Measurements from ENCODE around the gene FAM20B.
"Not testable (repeated sequence)": the region's sequence is repeated elsewhere in the genome, so short reads cannot be mapped to it uniquely, and the experiment has no call there.

FAM20B gene

GRCh38 chr1:179025125-179025974 lies at the start of gene FAM20B:
Gene FAM20B, plus strand, starts transcription at chr1:179025894. Its CDS starts 17,954 bp downstream, at chr1:179043848.
- peak; percentile 70 to 82 for DNase-seq (ENCODE audit: low read depth in 2 of 2)

- DNase-seq (ENCODE audit: low read depth in 2 of 2): no peak
Observed at GRCh38 chr1:178976541-178976940, 49.2 kb upstream of the FAM20B start.

GRCh38 chr1:178986204-178986603 lies 39.5 kb upstream of the FAM20B start:
- DNase-seq (ENCODE audit: low read depth in 2 of 2): no peak

GRCh38 chr1:178988198-178988597 lies 37.5 kb upstream of the FAM20B start:
- DNase-seq (ENCODE audit: low read depth in 2 of 2): not testable (repeated sequence)

GRCh38 chr1:178993559-178993958 lies 32.1 kb upstream of the FAM20B start:
- no peak for DNase-seq (ENCODE audit: low read depth in 2 of 2)

GRCh38 chr1:178997428-178997827 lies 28.3 kb upstream of the FAM20B start:
- no peak for DNase-seq (ENCODE audit: low read depth in 2 of 2)

- DNase-seq (ENCODE audit: low read depth in 2 of 2): no peak
Observed at GRCh38 chr1:178998295-178998694, 27.4 kb upstream of the FAM20B start.

- no peak for DNase-seq (ENCODE audit: low read depth in 2 of 2)
Observed at GRCh38 chr1:178999061-178999460, 26.6 kb upstream of the FAM20B start.

GRCh38 chr1:179001451-179001850 lies 24.2 kb upstream of the FAM20B start:
- no peak for DNase-seq (ENCODE audit: low read depth in 2 of 2)

- DNase-seq (ENCODE audit: low read depth in 2 of 2): not testable (repeated sequence)
Observed at GRCh38 chr1:179002064-179002463, 23.6 kb upstream of the FAM20B start.

- DNase-seq (ENCODE audit: low read depth in 2 of 2): peak; percentile 23 to 58
Observed at GRCh38 chr1:179002552-179003345, 22.9 kb upstream of the FAM20B start.

GRCh38 chr1:179003512-179004066 lies 22.1 kb upstream of the FAM20B start:
- DNase-seq (ENCODE audit: low read depth in 2 of 2): no peak

- no peak for DNase-seq (ENCODE audit: low read depth in 2 of 2)
Observed at GRCh38 chr1:179007233-179007632, 18.5 kb upstream of the FAM20B start.

GRCh38 chr1:179010671-179011070 lies 15.0 kb upstream of the FAM20B start:
- no peak for DNase-seq (ENCODE audit: low read depth in 2 of 2)

- no peak for DNase-seq (ENCODE audit: low read depth in 2 of 2)
Observed at GRCh38 chr1:179012038-179012437, 13.7 kb upstream of the FAM20B start.

GRCh38 chr1:179014123-179014522 lies 11.6 kb upstream of the FAM20B start:
- DNase-seq (ENCODE audit: low read depth in 2 of 2): no peak

GRCh38 chr1:179015396-179015795 lies 10.3 kb upstream of the FAM20B start:
- no peak for DNase-seq (ENCODE audit: low read depth in 2 of 2)

- no peak for DNase-seq (ENCODE audit: low read depth in 2 of 2)
Observed at GRCh38 chr1:179016706-179017382, 8.8 kb upstream of the FAM20B start.

GRCh38 chr1:179017383-179018326 lies 8.0 kb upstream of the FAM20B start:
- DNase-seq (ENCODE audit: low read depth in 2 of 2): no peak

GRCh38 chr1:179021873-179022272 lies 3.8 kb upstream of the FAM20B start:
- DNase-seq (ENCODE audit: low read depth in 2 of 2): no peak
